GM19193 (cell line): ENCODE results near the gene APBB2.

ENCODE experiments used
- POLR2A ChIP-seq: IDR thresholded peaks from 4 replicates; pipeline ENCODE4 v1.6.1; 2011; ENCODE audit not compliant: insufficient read depth, insufficient read length; ENCODE audit errors: extremely low read depth

Gene APBB2

DNA sequence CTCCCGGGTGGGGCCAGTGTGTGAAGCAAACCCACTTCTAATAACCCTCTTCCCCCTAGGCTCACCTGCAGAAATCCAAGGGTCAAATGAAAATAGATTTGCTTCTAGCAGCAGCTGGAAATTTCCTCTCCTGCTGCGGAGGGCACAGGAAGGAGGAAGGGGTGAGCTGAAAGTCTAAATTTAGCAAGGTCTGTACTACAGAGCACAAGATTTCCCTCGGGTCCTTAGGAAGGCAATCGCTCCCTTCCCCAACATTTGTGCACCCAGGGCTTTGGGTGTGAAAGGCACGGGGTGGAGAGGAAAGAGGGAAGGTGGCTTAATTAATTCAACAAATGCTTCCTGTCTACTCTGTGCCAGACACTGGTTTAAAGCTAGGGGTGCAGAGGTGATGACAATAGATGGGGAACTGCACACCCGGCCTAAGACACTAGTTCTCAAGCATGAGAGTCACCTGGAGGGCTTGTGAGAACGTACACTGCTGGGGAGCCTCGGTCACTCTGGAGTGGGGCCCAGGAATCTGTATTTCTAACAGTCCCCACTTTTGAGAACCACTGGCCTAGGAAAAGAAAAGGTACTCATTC lies 260.2 kb downstream of the APBB2 start:
- TF ChIP-seq POLR2A = no peak

DNA sequence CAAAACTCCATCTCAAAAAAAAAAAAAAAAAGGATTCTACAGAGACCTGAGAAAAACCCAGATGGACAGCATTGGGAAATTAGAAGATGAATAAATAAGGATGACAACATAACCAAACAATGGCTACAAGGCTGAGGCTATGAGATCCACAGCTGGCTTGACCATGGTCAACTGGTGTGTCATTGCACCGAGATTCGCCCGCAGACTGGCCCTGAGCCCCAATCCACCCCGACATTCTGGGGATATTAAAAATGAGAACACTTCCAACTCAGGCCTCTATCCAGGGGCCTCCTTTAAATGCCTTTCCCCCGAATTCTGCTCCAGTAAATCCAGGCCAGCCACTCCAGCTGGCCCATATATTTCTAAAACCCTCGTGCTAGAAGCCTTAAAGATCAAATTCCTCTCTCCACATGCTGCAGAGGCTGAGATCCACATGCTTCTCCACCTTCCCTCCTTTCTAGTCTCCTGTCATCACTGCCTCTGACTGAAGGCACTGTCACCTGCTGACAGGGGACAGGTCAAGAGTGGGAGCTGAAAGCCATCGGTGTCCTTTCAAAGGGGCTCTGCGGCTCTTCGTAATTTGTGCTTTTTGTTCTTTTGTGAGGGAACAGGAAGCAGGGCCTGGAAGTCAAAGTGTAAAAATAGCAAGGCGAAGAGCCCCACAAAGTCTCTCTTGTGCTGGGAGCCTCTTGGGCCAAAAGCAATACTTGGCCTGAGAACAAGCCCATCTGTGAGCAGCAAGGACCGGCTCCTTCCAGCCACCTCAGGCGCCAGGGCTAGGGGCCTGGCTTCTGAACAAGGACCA lies 260.9 kb downstream of the APBB2 start:
- TF ChIP-seq POLR2A = no peak

DNA sequence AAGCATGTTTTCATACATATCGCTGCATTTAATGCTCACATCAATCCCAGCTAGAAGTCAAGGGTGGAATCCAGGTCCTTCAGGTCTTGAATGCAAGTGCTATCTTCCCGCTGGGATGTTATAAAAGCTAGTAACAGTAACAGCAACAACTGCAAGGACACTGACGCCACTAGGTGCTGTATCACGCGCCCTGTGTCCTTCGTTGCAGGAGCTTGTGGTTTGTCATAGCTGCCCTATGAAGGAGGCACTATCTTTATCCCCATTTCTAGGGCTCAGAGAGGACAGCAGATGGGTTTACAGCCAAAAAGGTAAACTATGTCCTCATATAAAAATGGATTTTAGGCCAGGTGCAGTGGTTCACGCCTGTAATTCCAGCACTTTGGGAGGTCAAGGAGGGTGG lies 261.7 kb downstream of the APBB2 start:
- no peak for TF ChIP-seq POLR2A

DNA sequence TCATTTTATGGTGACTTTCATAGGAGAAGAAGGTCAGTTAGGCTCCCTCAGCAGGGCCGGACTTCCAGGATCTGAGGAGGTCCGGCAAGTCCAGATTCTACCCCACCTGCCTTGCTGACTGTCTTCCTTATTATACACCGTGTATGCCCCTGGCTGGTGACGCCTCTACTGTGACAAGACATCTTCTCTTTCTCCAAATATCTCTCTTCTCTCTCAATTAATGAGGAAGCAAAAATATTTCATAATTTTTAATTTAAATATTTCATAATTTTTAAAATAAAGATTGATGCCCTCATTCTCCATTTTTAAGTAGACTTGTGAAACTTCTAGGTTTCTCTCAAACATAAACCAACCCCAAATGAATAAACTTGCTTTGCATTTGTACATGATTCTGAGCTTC lies 262.1 kb downstream of the APBB2 start:
- TF ChIP-seq POLR2A = no peak

DNA sequence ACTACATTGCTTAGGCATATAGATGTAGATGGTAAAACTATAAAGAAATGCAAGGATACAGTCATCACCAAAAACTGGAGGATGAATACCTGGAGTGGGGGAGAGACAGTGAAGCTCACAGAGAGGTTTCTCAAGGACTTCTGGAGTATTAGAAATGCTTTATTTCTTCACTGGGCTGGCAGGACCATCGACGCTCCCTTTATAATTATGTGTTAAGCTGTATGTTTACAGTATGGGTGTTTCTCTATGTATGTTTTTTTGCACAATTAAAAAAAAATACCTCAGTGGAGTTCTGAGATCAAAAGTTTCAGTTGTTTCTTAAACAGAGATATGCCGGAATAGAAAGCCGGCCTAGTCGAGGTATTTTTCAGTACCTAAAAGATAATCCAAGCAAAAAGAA lies 263.3 kb downstream of the APBB2 start:
- TF ChIP-seq POLR2A = no peak

DNA sequence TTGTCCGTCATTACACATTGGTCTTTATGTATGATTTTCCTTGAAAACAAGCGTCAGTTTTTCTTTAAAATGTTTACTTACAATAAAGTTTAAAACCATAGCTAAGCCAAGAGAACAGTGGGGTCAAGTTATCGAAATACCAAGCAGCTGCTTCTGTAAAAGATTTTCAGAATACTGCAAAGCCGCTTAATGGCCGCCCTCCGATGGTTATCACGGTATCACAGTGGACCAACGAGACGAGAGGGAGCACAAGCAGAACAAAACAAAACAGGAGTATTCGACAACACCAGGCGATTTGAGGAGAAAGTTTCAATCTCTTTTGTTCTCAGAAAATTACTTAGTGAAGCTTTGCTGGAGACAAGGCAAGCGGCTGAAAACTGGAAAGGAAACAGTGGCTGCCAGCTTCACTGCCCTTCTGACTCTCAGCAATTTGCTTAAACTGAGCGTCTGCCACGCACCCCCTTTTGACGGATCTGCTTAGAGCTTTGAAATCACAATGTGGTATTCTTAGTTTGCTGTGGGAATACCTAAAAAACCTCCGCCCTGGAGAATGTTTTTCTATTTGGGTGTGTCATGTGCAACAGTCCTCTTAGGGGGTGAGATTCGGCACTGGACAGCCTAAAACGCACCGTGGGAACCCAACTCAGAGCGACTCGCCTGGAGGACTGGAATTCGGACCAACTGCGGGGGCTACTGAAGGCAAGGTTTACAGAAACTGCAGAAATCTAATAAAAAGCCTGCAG lies 264.8 kb downstream of the APBB2 start:
- no peak for TF ChIP-seq POLR2A

DNA sequence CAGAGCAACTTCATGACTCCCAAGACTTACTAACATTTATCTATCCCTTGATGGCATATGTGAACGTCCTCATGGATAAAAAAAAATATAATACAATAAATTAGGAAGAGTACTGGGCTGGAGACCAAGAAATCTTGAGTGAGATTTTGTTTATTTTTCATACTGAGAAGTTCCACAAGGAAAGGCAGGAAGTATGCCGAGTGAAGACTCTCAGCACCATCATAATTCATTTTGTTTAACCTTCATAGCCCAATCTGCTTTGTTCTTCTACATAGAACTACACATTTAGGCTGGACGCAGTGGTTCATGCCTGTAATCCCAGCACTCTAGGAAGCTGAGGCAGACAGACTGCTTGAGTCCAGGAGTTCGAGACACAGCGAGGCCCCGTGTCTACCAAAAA lies 266.3 kb downstream of the APBB2 start:
- TF ChIP-seq POLR2A = no peak

DNA sequence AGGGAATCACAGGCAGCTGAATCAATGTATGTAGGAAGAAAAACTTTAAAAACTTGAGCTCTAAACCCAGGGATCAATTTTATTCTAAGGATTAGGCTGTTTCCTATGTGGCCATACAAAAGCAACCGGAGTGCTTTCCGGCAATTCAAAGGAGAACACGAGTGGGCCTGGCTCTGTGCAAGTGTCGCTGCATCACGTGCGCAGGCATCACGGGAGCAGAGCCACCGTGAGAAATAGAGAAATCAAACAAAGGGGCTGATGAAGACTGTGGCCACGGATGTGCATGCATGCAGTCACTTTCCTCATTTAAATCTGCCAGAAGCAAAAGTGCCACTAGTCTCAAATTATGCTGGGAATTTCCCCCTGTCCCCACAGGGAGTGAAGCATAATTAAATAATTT lies 267.7 kb downstream of the APBB2 start:
- no peak for TF ChIP-seq POLR2A

DNA sequence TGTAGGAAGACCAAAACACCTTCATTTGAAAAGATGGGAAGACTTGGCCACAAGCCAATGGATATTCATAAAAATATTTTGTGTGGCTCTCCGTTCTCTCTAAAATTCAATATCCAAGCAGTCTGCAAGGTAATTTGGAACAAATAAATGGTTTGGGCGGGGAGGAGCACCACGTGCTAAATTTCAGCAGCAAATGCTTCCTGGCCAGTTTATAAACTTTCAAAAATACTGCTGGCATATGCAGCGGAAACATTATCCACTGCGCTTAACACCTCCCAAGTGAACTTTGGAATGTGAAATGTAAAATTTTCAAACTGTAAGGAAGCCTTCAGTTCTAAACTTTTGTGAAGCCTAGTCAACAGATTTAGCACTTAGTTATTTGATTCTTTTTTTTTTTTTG lies 273.6 kb downstream of the APBB2 start:
- TF ChIP-seq POLR2A = no peak

DNA sequence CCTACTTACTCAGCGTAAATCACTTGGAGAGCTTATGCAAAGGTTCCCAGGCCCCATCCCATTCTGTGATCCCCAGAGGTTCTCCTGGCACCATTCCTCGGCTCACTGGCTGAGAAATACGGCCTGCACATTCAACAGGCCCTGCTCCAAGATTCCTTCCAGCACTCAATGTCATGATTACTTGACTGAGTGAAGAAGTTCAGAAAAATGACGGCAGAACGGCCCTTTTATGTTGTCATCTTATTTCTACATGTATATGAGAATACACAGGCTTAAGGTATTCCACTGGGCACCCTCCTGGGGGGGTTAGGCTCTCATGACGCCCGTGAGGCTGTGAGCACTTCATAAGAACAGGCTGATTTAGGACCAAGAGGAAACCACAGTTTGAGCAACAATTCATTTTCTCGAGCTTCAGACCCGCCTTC lies 274.0 kb downstream of the APBB2 start:
- no peak for TF ChIP-seq POLR2A

DNA sequence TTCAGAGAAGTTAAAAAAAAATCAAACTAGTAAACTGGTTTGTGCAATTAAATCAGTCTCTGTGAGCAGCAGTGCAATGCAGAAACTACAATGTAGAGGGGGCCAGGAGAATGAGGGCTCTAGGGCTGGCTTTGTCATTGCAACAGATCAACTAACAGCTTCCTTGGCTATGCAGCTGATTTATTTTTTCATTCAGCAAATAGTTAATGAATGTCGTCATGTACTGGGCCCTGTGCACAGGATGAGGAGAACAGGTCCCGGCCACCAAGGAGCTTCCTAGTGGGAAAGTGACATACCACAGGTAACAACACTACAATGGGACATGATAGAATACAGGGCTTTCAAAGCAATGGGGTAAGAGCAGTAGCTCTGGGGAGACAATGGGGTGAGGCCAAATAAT lies 274.5 kb downstream of the APBB2 start:
- TF ChIP-seq POLR2A = no peak

DNA sequence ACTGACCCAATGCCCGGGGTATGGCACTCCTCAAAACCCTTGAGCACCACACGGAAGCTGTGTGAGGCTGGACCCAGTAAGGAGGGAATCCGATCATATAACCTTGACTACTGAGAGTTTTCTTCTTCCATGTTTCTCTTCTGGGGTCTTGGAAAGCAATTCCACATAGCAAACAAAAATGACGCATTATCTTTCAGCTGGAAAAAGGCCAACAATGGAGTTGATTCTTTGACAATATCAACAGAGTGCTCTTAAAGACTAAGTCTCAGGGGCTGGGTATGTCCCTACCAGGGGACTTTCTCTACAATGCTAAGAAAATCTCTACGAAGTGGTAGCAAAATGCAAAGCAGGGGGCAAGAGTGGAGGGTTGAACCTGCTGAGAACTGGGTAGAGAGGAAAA lies 276.0 kb downstream of the APBB2 start:
- no peak for TF ChIP-seq POLR2A

DNA sequence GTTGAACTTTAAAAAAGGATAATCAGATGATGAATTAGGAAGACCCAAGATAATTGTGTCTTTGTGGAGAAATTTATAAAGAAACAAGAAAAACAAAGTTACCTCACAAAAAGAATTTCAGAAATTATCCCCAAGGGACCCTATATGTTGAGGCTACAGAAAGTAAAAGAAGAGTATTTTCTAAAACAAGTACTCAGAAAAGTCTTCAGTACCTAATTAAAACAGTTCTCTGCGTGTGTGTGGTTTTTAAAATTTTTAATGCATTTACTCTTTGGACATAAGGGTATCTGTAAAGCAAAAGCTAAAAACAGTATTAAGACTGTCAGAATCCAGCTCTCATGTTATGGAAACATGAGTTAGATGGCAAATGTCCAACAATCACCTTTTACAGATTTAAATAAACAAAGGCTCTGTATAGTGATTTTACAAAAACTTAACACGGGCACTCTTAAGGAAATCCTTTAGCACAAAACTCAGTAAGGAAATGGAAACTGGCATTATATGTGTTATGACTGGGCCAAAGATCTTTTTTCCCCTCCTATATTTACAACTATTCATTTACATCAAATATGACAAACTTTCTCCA lies 277.1 kb downstream of the APBB2 start:
- no peak for TF ChIP-seq POLR2A

DNA sequence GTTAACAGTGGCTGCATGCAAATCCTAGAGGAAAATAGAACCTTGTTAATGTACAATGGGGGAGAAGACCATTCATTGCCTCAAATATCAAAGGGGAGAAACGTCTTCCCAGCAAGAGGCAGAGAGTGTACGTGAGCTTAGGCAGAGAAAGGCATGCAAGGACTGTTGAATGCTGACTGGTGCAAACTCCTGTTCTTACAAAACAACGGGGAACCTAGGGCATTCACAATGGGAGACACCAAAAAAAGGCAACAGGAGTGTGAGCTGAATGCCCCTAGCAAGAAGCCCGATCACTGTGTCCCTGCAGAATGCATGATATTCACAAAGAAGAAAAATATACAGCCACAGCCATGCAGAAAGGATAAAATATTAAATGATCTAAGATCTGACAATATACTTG lies 279.7 kb downstream of the APBB2 start:
- TF ChIP-seq POLR2A = no peak

DNA sequence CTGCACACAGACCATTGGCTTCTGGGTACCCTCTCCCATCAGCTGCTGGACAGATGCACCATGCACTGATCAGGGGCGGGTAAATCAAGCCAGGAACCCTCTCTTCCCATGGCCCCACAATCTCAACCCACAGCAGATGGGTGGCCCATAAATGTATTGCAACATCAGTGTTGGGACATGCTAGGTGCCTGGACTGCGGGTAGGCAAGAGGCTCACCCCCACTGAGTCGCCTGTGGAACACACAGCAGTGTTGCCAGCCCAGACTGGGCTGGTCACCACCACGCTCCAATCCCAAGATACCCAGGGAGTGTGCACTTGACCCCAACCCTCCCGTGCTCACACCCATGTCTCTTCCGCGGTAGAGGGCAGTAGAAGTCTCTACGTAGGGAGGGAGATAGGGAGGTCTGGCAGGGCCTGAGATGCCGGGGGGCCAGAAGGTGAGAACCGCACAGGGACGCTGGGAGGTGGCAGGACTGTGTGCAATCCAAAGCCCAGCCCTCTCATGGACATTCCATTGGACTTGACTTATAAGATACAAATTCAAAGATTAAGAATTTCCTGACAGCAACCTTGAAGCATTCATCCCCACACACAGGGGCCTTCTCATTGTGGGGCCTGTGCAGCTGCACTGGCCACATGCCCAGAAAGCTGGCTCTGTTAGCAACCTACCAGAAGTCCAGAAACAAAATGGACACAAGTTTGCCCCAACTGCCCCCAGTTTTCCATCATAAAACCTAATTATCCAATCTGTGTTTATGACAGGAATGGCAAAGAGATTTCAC lies 280.9 kb downstream of the APBB2 start:
- TF ChIP-seq POLR2A = no peak
